Ishikawa (cell line): Measurements from ENCODE around the gene PEX12.
A peak's percentile ranks its signal among the peaks of the same experiment; 100 is the strongest.

Experiments used
- CEBPB ChIP-seq: IDR thresholded peaks from 2 replicates; pipeline ENCODE4 v1.6.1; 2012
- CREB1 ChIP-seq: IDR thresholded peaks from 2 replicates; pipeline ENCODE4 v1.6.1; 2012; ENCODE audit warnings: low read depth
- EGR1 ChIP-seq: IDR thresholded peaks from 2 replicates; pipeline ENCODE4 v1.6.1; 2012
- EP300 ChIP-seq: IDR thresholded peaks from 2 replicates; pipeline ENCODE4 v1.6.1; 2012; ENCODE audit warnings: borderline replicate concordance
- FOXM1 ChIP-seq: IDR thresholded peaks from 2 replicates; pipeline ENCODE4 v1.6.1; 2012; ENCODE audit warnings: low read depth, borderline replicate concordance
- MAX ChIP-seq: IDR thresholded peaks from 2 replicates; pipeline ENCODE4 v1.6.1; 2012
- NFIC ChIP-seq: IDR thresholded peaks from 2 replicates; pipeline ENCODE4 v1.6.1; 2012
- RAD21 ChIP-seq: IDR thresholded peaks from 2 replicates; pipeline ENCODE4 v1.6.1; 2012; ENCODE audit warnings: low read depth
- REST ChIP-seq: IDR thresholded peaks from 2 replicates; pipeline ENCODE4 v1.6.1; 2012; ENCODE audit warnings: low read depth, mild to moderate bottlenecking
- TAF1 ChIP-seq: IDR thresholded peaks from 2 replicates; pipeline ENCODE4 v1.6.1; 2012; ENCODE audit warnings: low read depth, mild to moderate bottlenecking
- TCF12 ChIP-seq: IDR thresholded peaks from 2 replicates; pipeline ENCODE4 v1.6.1; 2012; ENCODE audit warnings: low read depth
- TEAD4 ChIP-seq: IDR thresholded peaks from 2 replicates; pipeline ENCODE4 v1.6.1; 2012
- USF1 ChIP-seq: IDR thresholded peaks from 2 replicates; pipeline ENCODE4 v1.6.1; 2012
- YY1 ChIP-seq: IDR thresholded peaks from 2 replicates; pipeline ENCODE4 v1.6.1; 2012; ENCODE audit warnings: low read depth
- ZBTB7A ChIP-seq: IDR thresholded peaks from 2 replicates; pipeline ENCODE4 v1.6.1; 2012; ENCODE audit warnings: low read depth

PEX12 gene

DNA sequence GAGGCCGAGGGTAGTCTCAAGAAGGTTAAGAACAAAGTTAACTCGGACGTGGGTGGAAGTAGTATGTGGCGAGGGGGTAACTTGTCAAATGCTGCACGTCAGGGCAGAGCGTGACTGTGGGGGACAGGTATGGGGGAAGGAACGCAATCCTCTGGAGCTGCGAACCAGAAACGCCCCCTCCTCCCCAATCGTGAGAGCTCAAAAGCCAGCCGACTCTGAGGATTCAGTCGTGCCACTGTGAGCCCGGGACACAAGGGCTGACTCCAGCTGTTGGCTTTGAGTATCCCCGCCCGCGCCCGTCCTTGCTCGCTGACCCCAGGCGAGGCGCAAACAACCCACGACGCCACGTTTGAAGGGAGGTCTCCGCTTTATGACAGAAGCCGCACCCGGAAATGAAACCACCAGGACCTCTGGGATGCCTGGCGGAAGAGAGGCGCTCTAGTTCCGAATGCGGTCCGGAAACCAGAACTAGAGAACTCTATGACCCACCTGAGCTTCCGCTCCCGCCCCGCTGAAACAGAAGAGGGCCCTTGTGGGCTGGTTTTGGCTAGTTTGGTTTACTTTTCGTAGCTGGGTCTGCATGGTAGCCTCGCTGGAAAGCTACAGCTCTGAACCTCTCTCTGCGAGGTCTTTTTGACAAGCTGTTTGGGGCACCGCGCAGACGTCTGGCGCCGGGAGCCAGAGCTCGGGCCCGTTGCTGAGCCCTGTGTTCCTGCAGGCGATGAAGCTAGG, at the start of gene PEX12:
Gene PEX12 (minus strand): TSS at position 375 of the 732 bp plus-strand sequence. CDS start 550 bp downstream, outside the sequence.
- TF ChIP-seq USF1 (peak; percentile 38; the same call in 1 of the 2 replicates), REST (no peak), CREB1 (peak; percentile 94), TEAD4 (peak; percentile 25; the same call in 1 of the 2 replicates), NFIC (no peak), ZBTB7A (no peak), CEBPB (no peak; the same call in 1 of the 2 replicates), TCF12 (peak; percentile 70; the same call in 1 of the 2 replicates), MAX (peak; percentile 91), RAD21 (no peak), FOXM1 (no peak), EP300 (no peak), EGR1 (no peak), TAF1 (peak; percentile 94), YY1 (peak; percentile 88)

- TF ChIP-seq ZBTB7A (no peak), CREB1 (no peak), USF1 (no peak), TCF12 (no peak), EGR1 (no peak), REST (no peak), EP300 (no peak), RAD21 (no peak), MAX (no peak), YY1 (no peak)
Measured at GRCh38 chr17:35627417-35627816, 49.0 kb upstream of the PEX12 start.

GRCh38 chr17:35621768-35622167, 43.4 kb upstream of the PEX12 start:
- TF ChIP-seq TEAD4 (no peak), TAF1 (no peak), EP300 (no peak), NFIC (no peak), ZBTB7A (no peak), REST (no peak), YY1 (no peak), CEBPB (no peak), MAX (no peak), USF1 (no peak), CREB1 (no peak), FOXM1 (no peak), RAD21 (no peak), TCF12 (no peak)

- TF ChIP-seq TEAD4 (no peak), EGR1 (no peak), CREB1 (no peak), NFIC (no peak), TAF1 (no peak), YY1 (no peak), TCF12 (no peak), FOXM1 (no peak), ZBTB7A (no peak), REST (no peak), RAD21 (no peak), USF1 (no peak), CEBPB (no peak), EP300 (no peak), MAX (no peak)
Measured at GRCh38 chr17:35618628-35619027, 40.3 kb upstream of the PEX12 start.
